GM18505 (cell line): ENCODE data around the gene U2AF2.

Experiments
- ATAC-seq: cut with Tn5 transposase; IDR thresholded peaks from one replicate; pipeline ENCODE4 v1.9.1; 2021; ENCODE audit not compliant: unreplicated experiment
- POLR2A ChIP-seq: IDR thresholded peaks from 4 replicates; pipeline ENCODE4 v1.6.1; 2011; ENCODE audit warnings: borderline replicate concordance; ENCODE audit not compliant: insufficient read depth, insufficient read length; ENCODE audit errors: extremely low read depth

Gene U2AF2

GRCh38 chr19:55661826-55662225 lies 7.0 kb downstream of the U2AF2 start:
- no peak for ATAC-seq

DNA sequence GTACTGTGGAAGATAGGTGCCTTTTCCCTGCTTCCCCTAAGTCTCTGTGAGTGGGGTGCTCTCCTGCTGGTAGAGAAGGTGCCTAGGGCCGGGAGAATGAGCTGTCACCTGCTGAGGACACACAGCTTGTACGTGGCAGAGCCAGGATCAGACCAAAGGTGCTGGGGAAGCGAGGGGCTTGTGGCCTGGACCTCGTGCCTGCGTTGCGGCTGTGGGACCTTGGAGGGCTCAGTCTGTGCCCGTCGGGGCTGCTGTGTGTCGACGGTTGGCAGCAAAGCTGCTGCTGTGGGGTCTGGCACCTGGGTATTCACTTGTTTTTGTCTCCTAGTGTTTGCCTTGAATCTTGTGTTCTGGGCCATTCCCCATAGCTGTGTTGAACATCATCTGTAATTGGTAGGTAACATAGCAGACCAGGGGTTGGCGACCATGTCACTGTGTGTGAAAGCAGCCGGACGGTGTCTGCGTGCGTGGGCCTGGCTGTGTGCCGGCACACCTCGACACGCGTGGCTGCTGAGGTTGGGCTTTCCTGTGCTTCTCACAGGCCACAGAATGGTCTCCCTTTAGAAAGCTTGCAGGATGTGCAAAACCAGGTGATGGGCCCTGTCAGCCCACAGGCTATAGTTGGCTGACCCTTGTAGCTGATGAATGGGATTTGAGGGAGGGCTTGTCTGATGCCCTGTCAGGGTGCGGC lies 9.2 kb downstream of the U2AF2 start:
- no peak for TF ChIP-seq POLR2A
- ATAC-seq, result no peak

More at GRCh38 chr19:55661826-55662225, 7.0 kb downstream of the U2AF2 start:
- no peak for TF ChIP-seq POLR2A

DNA sequence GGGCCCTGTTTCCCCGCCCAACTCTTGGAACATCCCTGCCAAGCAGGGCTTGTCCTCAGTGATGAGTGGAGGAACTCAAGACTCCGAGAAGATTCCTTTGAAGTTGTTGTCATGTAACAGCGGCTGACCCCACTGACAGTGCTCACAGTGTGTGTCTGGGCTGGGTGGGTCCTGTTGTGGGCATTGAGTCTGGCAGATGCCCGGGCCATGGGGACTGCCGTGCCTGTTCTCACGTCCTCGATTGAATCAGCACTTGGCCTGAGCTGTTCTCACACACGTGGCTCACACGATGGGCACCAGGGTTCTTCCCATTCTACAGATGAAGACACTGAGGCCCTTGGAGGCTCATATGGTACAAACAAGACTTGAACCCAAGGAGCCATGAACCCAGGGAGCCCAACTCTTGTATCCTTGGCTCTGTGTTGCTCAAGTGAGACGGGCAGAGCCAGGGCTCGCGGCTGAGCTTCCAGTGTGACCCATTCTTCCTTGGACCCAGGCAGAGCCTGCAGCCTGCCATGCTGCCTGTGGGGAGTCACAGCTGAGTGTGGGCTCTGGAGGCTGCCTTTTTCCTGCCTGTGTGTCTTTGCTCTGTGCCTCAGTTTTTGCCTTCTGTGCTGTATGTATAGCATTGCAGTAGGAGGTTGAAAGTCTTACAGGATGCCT lies 11.6 kb downstream of the U2AF2 start:
- ATAC-seq, result no peak

GRCh38 chr19:55667006-55667381 lies 12.2 kb downstream of the U2AF2 start:
- no peak for TF ChIP-seq POLR2A
- ATAC-seq, result no peak

More for the DNA sequence above, 11.6 kb downstream of the U2AF2 start:
- TF ChIP-seq POLR2A, result no peak

DNA sequence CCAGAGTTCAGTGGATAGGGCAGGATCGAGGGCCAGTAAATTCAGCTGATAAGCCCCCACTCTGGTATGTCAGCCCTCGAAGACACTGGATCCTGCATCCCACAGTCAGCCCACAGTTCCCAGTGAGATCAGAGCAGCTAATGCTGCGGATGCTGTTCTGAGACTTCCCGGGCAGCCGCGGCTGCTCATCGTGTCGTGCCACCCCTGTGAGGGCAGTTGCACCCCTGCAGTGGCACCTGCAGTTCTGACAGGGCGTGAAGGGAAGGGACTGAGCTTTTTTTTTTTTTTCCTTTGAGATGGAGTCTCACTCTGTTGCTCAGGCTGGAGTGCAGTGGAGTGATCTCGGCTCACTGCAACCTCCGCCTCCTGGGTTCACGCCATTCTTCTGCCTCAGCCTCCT lies 12.7 kb downstream of the U2AF2 start:
- ATAC-seq, result no peak
- TF ChIP-seq POLR2A, result no peak

GRCh38 chr19:55667958-55668357 lies 13.1 kb downstream of the U2AF2 start:
- no peak for ATAC-seq
- no peak for TF ChIP-seq POLR2A

DNA sequence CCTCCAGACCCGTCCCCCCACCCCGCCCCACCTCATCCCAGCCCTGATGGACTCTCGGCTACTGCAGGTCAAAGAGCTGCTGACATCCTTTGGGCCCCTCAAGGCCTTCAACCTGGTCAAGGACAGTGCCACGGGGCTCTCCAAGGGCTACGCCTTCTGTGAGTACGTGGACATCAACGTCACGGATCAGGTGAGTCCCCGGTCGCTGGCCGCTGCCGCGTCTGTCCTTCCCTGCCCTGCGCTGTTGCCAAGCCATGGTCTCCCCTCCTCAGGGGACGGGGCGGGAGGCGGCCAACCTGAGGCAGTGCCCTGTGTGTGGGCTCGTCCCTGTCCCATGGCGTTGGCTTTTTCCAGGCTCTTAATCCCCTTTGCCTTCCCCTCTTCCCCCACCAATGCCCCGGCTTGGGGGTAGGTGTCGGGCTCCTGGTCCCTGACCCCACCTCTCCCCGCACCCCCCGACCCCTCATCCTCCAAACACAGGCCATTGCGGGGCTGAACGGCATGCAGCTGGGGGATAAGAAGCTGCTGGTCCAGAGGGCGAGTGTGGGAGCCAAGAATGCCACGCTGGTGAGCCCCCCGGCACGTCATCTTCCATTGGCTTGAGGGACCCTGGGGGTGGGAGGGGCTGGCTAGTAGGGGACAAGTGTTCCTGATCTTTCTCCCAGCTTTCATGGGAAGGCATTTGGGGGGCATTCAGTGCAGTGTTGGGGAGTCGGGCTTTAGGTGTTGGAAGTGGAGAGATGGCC lies 13.9 kb downstream of the U2AF2 start:
- TF ChIP-seq POLR2A, result no peak
- ATAC-seq, result no peak

DNA sequence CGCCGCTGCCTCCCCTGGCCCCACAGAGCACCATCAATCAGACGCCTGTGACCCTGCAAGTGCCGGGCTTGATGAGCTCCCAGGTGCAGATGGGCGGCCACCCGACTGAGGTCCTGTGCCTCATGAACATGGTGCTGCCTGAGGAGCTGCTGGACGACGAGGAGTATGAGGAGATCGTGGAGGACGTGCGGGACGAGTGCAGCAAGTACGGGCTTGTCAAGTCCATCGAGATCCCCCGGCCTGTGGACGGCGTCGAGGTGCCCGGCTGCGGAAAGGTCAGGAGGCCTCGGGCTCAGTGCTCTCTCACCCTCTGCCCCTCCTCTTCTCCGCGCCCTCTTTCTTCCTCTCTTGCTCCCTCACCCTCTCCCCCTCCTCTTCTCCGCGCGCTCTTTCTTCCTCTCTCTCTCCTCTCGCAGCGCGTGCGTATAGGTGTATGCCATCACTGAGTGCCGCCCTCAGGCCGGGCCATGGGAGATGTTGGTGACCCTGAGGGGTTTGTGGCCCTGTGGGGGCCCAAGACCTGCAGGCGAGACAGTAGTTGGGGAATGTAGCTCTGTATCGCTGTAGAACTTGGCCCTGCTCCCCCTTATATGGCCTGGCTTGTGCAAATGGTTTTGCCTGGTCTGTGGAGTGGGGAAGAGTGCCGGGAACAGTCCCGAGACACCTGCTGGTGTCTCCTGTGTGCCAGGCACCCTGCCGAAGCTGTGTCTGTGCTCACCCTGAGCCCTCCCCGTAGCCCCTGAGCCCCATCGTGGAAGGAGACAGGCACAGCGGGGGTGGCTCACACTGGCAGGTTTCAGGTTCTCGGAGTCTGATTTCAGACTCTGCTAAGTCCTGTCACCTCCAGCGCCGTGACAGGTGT lies 14.8 kb downstream of the U2AF2 start:
- TF ChIP-seq POLR2A, result no peak
- ATAC-seq, result no peak

GRCh38 chr19:55670280-55671053 lies 15.6 kb downstream of the U2AF2 start:
- TF ChIP-seq POLR2A, result no peak
- no peak for ATAC-seq

DNA sequence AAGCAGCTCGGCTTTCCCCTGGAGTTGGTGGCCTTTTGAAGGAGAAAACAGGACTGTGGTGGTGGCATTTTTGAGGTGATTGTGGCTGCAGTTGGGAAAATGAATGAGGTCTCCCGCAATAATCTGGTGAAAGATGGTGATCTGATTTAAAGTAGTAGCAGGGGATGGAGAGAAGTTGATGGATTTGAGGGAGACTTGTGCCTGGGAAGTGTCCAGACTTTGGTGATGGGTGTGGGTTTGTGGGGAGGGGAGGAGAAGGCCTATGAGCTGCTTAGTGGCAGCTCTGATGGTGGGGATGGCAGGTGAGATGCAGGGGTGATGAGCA lies 16.2 kb downstream of the U2AF2 start:
- no peak for TF ChIP-seq POLR2A
- no peak for ATAC-seq

DNA sequence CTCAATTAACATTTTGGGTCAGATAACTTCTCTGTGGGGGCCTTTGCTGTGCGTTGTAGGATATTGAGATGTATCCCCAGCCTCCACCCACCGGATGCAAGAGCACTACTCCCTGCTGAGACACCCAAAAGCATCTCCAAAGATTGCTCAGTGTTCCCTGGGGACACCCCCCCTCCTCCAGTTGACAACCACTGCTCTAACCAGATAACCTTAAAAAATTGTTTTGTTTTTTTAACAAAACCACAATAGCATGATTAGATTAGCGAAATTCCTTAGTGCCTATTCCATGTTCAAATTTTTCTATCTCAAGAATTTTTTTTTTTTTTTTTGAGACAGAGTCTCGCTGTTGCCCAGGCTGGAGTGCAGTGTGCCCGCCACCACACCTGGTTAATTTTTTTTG lies 17.6 kb downstream of the U2AF2 start:
- TF ChIP-seq POLR2A, result no peak
- no peak for ATAC-seq

DNA sequence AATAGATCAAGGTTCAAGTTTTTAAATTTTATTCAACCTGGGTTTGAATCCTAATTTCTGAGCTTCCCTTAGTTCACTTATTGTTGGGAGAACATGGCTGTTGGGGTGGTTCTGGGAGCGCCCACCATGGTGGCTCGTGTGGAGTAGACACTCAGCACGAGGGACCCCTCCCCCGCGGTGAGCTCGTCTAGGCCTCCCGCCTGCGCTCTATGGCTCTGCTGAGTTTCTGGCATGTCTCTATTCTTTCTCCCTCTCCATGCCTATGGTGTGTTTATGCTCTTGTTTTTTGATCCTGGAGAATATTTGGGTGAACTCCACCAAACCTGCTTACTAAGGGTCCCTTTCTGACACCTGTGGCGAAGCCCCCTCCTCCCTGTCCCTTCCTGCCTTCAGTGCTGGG lies 18.6 kb downstream of the U2AF2 start:
- TF ChIP-seq POLR2A, result no peak

More for the DNA sequence above, 18.6 kb downstream of the U2AF2 start:
- no peak for ATAC-seq
